Calu3 (cell line): ENCODE measurements around the gene ZBTB49. TPM values are rescaled to one million over a fixed set of nuclear protein-coding genes. Genes with fewer than 3 reads are reported as not detected.

ENCODE experiments used
- BruUV-seq: library from RNA; stranded (reverse); fragments of 400-500 nt; replicated peaks from 2 replicates; lab custom pipeline; 2021; lab: Mats Ljungman, UMichigan
- CTCF ChIA-PET: fragments of 300-600 bp; sonication (Branson Sonifier 250); formaldehyde crosslinking; loops from one replicate; lab custom pipeline; 2022; ENCODE audit warnings: antibody characterized with exemption; lab: Charles Lee
- DNase-seq: peaks from one replicate; pipeline ENCODE4 v3.0.0; 2022
- H3K27ac Mint-ChIP-seq: one replicate; pipeline ENCODE4 v1.8.0; 2022; ENCODE audit warnings: mixed read lengths; ENCODE audit not compliant: unreplicated experiment
- H3K27me3 Mint-ChIP-seq: one replicate; pipeline ENCODE4 v1.8.0; 2022; ENCODE audit warnings: mixed read lengths; ENCODE audit not compliant: unreplicated experiment
- H3K36me3 Mint-ChIP-seq: one replicate; pipeline ENCODE4 v1.8.0; 2022; ENCODE audit warnings: mild to moderate bottlenecking, moderate library complexity, mixed read lengths; ENCODE audit not compliant: insufficient read depth, unreplicated experiment
- H3K4me1 Mint-ChIP-seq: one replicate; pipeline ENCODE4 v1.8.0; 2022; ENCODE audit warnings: mild to moderate bottlenecking, low read depth, mixed read lengths; ENCODE audit not compliant: unreplicated experiment
- H3K4me3 Mint-ChIP-seq: one replicate; pipeline ENCODE4 v1.8.0; 2022; ENCODE audit warnings: mild to moderate bottlenecking, low read depth, moderate library complexity, mixed read lengths; ENCODE audit not compliant: unreplicated experiment
- H3K9me3 Mint-ChIP-seq: one replicate; pipeline ENCODE4 v1.8.0; 2022; ENCODE audit warnings: low read depth, mixed read lengths; ENCODE audit not compliant: unreplicated experiment
- CTCF ChIP-seq: fragments of 200-600 bp; IDR thresholded peaks from one replicate; pipeline ENCODE4 v1.8.0; 2022; ENCODE audit warnings: antibody characterized with exemption; ENCODE audit not compliant: unreplicated experiment
- intact Hi-C: fragments of 100-400 bp; cut with micrococcal nuclease; formaldehyde crosslinking; loops from one replicate; pipeline ENCODE4 v1.10.0; 2022; ENCODE audit not compliant: unreplicated experiment
- total RNA-seq: library from RNA; stranded (reverse); gene quantifications from 2 replicates; pipeline ENCODE4 v1.2.3, GENCODE V29; 2022

ZBTB49 gene
- total RNA-seq, 1 experiment from 2014 or later = 3.3 TPM

DNA sequence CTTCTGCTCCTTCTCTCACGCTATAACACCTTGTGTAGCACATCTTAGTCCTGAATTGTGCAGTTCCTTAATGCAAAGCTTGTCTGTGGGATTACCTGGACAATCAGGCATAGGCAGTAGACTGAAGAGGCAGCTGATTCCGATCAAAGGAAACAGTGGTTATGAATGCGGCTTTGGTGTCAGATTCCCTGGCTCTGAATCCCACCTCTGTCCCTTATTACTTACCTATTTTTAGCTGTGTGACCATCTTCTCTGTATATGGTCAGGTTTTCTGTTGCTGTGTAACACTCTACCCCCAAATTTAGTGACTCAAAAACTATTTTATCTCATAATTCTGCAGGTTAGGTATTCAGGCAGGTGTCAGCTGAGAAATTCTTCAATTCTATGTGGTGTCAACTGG is 3.2 kb downstream of the ZBTB49 start:
- DNase-seq = no peak
- intact Hi-C loops = no loop called here
- H3K27ac Mint-ChIP-seq = no peak overlapping the region
- no peak for TF ChIP-seq CTCF
- CTCF ChIA-PET = no interaction called here
- no peak overlapping the region for H3K4me3 Mint-ChIP-seq
- no TSS peak for BruUV-seq
- peaks cover 27% of the 10 kb centered on the region for H3K36me3 Mint-ChIP-seq
- H3K9me3 Mint-ChIP-seq = no peaks in the 10 kb centered on the region
- H3K4me1 Mint-ChIP-seq = peaks cover 11% of the 10 kb centered on the region
- H3K27me3 Mint-ChIP-seq = no peaks in the 10 kb centered on the region

- H3K4me1 Mint-ChIP-seq = no peaks in the 10 kb centered on the region
- no TSS peak for BruUV-seq
- H3K9me3 Mint-ChIP-seq = no peaks in the 10 kb centered on the region
- H3K27me3 Mint-ChIP-seq = no peaks in the 10 kb centered on the region
- intact Hi-C loops = no loop called here
- DNase-seq = no peak
- no peak overlapping the region for H3K4me3 Mint-ChIP-seq
- H3K36me3 Mint-ChIP-seq = no peaks in the 10 kb centered on the region
- CTCF ChIA-PET = no interaction called here
- TF ChIP-seq CTCF = no peak
- H3K27ac Mint-ChIP-seq = no peak overlapping the region
Observed at GRCh38 chr4:4296283-4296846, 6.3 kb downstream of the ZBTB49 start.

DNA sequence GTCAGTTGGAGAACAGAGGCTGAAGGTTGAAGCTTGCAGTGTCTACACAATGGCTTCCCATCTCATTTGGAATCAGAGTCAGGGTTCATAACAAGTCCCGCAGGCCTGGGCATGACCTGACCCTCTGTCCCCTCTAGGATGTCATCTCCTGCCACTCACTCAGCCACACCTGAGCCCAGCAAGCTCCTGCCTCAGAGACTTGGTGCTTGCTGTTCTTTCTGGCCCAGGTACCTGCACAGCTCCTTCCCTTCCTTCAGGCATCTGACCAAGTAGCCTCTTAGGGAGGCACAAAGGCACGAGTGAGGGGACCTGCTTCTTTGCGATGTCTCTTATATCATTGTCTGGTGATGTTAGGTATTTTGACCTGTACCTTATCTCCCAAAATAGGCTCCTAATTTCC is 9.0 kb downstream of the ZBTB49 start:
- no TSS peak for BruUV-seq
- no peak for DNase-seq
- no peak overlapping the region for H3K27ac Mint-ChIP-seq
- no peaks in the 10 kb centered on the region for H3K9me3 Mint-ChIP-seq
- intact Hi-C loops = no loop called here
- CTCF ChIA-PET = no interaction called here
- H3K4me1 Mint-ChIP-seq = no peaks in the 10 kb centered on the region
- TF ChIP-seq CTCF = no peak
- no peak overlapping the region for H3K4me3 Mint-ChIP-seq
- no peaks in the 10 kb centered on the region for H3K27me3 Mint-ChIP-seq
- H3K36me3 Mint-ChIP-seq = no peaks in the 10 kb centered on the region

DNA sequence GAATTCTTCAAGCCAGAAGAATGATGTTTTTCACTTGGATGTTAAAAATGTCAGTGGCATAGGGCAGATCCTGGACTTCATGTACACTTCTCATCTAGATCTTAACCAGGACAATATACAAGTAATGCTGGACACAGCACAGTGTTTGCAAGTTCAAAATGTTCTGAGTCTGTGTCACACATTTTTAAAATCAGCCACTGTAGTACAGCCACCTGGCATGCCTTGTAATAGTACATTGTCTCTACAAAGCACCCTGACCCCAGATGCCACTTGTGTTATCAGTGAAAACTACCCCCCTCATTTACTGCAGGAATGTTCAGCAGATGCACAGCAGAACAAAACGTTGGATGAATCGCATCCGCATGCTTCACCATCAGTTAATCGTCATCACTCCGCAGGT is 11.9 kb downstream of the ZBTB49 start:
- no peak for TF ChIP-seq CTCF
- no peak overlapping the region for H3K4me3 Mint-ChIP-seq
- H3K9me3 Mint-ChIP-seq = no peaks in the 10 kb centered on the region
- H3K4me1 Mint-ChIP-seq = no peaks in the 10 kb centered on the region
- intact Hi-C loops = no loop called here
- CTCF ChIA-PET = no interaction called here
- no peak overlapping the region for H3K27ac Mint-ChIP-seq
- no peaks in the 10 kb centered on the region for H3K27me3 Mint-ChIP-seq
- H3K36me3 Mint-ChIP-seq = no peaks in the 10 kb centered on the region
- BruUV-seq = no TSS peak
- no peak for DNase-seq
